HL-60 (cell line): ENCODE measurements around the gene MOCS1.

Experiments used
- CTCF ChIP-seq: IDR thresholded peaks from one replicate; pipeline ENCODE4 v1.5.1; 2011; ENCODE audit warnings: low read length, control low read depth, inconsistent platforms; ENCODE audit not compliant: insufficient read depth
- GABPA ChIP-seq: IDR thresholded peaks from 2 replicates; pipeline ENCODE4 v1.6.1; 2012; ENCODE audit warnings: low read depth

GRCh38 chr6:39859025-39859424 lies 75.2 kb downstream of the MOCS1 start:
- TF ChIP-seq GABPA (no peak), CTCF (no peak)
